GM11168 (cell line): ENCODE results near the gene TPRG1.
"Not testable (repeated sequence)": the region's sequence is repeated elsewhere in the genome, so short reads cannot be mapped to it uniquely, and the experiment has no call there.

ENCODE experiments used
- in situ Hi-C: fragments of 300-500 bp; cut with MboI; formaldehyde crosslinking; loops from one replicate; pipeline ENCODE4 v1.12.0; 2022; ENCODE audit warnings: low sequenced_read_pairs; ENCODE audit not compliant: unreplicated experiment

Gene TPRG1

GRCh38 chr3:189303584-189303983 is 131.8 kb downstream of the TPRG1 start:
- in situ Hi-C loops, result no loop called here

GRCh38 chr3:189304465-189305351 is 132.9 kb downstream of the TPRG1 start:
- in situ Hi-C loops, result no loop called here

- in situ Hi-C loops, result no loop called here
Measured at GRCh38 chr3:189305412-189305811, 133.6 kb downstream of the TPRG1 start.

- in situ Hi-C loops, result no loop called here
Measured at GRCh38 chr3:189307963-189308362, 136.2 kb downstream of the TPRG1 start.

- in situ Hi-C loops, result no loop called here
Measured at GRCh38 chr3:189308608-189309007, 136.8 kb downstream of the TPRG1 start.

- in situ Hi-C loops, result no loop called here
Measured at GRCh38 chr3:189309400-189309975, 137.7 kb downstream of the TPRG1 start.

- in situ Hi-C loops, result no loop called here
Measured at GRCh38 chr3:189311521-189311920, 139.8 kb downstream of the TPRG1 start.

GRCh38 chr3:189312866-189313265 is 141.1 kb downstream of the TPRG1 start:
- in situ Hi-C loops, result no loop called here

- in situ Hi-C loops, result no loop called here
Measured at GRCh38 chr3:189316296-189317019, 144.7 kb downstream of the TPRG1 start.

- in situ Hi-C loops, result no loop called here
Measured at GRCh38 chr3:189317911-189318310, 146.1 kb downstream of the TPRG1 start.

- in situ Hi-C loops, result no loop called here
Measured at GRCh38 chr3:189320511-189320910, 148.7 kb downstream of the TPRG1 start.

GRCh38 chr3:189322339-189322738 is 150.6 kb downstream of the TPRG1 start:
- in situ Hi-C loops, result no loop called here

GRCh38 chr3:189324538-189325138 is 152.9 kb downstream of the TPRG1 start:
- in situ Hi-C loops, result no loop called here

GRCh38 chr3:189325454-189325853 is 153.7 kb downstream of the TPRG1 start:
- in situ Hi-C loops, result no loop called here

- in situ Hi-C loops, result not testable (repeated sequence)
Measured at GRCh38 chr3:189329630-189330029, 157.9 kb downstream of the TPRG1 start.

GRCh38 chr3:189330066-189330465 is 158.3 kb downstream of the TPRG1 start:
- in situ Hi-C loops, result no loop called here

GRCh38 chr3:189331002-189331418 is 159.2 kb downstream of the TPRG1 start:
- in situ Hi-C loops, result no loop called here

GRCh38 chr3:189334064-189334920 is 162.5 kb downstream of the TPRG1 start:
- in situ Hi-C loops, result no loop called here

GRCh38 chr3:189337673-189338091 is 165.9 kb downstream of the TPRG1 start:
- in situ Hi-C loops, result no loop called here

- in situ Hi-C loops, result no loop called here
Measured at GRCh38 chr3:189338366-189338765, 166.6 kb downstream of the TPRG1 start.
